Measurements from ENCODE around the gene SURF4.

Gene SURF4

DNA sequence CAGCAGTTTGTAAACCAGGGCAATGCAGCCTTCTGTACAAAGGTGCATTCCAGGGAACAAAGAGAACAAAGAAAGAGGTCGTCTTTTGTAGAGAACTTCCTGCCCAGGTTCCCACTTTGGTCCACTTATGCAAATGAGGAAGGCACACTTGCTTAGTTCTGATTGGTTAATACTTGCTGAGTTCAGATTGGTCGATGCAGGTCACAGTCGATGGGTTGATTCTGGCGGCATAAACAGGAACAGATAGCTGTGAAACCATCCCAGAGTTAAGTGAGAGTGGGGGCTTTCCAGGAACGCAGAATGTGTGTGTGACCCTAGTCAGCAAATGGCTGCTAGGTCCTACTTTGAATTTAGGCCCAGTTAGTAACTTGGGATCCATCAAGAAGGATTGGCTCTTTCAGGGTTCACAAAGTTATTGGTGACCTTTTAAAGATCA, 44.5 kb upstream of the SURF4 start:
- Histone ChIP-seq H3K27me3 (replicated peaks; ENCODE audit: control insufficient read depth, insufficient read depth, low read length) (no peaks in the 10 kb centered on the region), H3K4me3 (replicated peaks; ENCODE audit: low read depth, low read length) (no peak overlapping the region), H3K36me3 (ENCODE audit: control insufficient read depth, insufficient read depth, low read length) (peaks cover 2% of the 10 kb centered on the region; the same call in 1 of the 2 replicates)
- peak; percentile 68 for DNase-seq (ENCODE audit: extremely low read depth, insufficient read length)
- TF ChIP-seq, protein P1, sequence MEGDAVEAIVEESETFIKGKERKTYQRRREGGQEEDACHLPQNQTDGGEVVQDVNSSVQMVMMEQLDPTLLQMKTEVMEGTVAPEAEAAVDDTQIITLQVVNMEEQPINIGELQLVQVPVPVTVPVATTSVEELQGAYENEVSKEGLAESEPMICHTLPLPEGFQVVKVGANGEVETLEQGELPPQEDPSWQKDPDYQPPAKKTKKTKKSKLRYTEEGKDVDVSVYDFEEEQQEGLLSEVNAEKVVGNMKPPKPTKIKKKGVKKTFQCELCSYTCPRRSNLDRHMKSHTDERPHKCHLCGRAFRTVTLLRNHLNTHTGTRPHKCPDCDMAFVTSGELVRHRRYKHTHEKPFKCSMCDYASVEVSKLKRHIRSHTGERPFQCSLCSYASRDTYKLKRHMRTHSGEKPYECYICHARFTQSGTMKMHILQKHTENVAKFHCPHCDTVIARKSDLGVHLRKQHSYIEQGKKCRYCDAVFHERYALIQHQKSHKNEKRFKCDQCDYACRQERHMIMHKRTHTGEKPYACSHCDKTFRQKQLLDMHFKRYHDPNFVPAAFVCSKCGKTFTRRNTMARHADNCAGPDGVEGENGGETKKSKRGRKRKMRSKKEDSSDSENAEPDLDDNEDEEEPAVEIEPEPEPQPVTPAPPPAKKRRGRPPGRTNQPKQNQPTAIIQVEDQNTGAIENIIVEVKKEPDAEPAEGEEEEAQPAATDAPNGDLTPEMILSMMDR (IDR thresholded peaks at IDR 0.05; ENCODE audit: insufficient read depth, low read length, poor library complexity, severe bottlenecking) = no peak

DNA sequence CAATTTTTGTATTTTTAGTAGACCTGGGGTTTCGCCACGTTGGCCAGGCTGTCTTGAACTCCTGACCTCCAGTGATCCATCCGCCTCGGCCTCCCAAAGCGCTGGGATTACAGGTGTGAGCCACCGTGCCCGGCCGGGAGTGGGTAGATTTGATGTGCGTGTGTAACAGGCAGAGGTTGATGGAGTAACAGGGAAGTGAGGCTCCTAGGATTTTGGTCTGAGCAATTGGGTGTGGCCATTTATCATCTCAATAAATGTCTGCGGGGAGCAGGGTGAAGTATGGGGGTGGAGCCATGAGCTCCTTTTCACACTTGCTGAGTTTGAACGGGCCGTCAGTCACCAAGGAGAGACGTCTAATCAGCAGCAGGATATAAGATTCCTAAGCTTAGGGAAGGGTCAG, 43.1 kb upstream of the SURF4 start:
- Histone ChIP-seq H3K36me3 (ENCODE audit: control insufficient read depth, insufficient read depth, low read length) (peaks cover 13% of the 10 kb centered on the region), H3K4me3 (replicated peaks; ENCODE audit: low read depth, low read length) (peak overlapping the region; percentile 70), H3K27me3 (replicated peaks; ENCODE audit: control insufficient read depth, insufficient read depth, low read length) (no peaks in the 10 kb centered on the region)
- DNase-seq (ENCODE audit: extremely low read depth, insufficient read length) = no peak
- TF ChIP-seq, protein P1 (IDR thresholded peaks at IDR 0.05; ENCODE audit: insufficient read depth, low read length, poor library complexity, severe bottlenecking) = no peak

DNA sequence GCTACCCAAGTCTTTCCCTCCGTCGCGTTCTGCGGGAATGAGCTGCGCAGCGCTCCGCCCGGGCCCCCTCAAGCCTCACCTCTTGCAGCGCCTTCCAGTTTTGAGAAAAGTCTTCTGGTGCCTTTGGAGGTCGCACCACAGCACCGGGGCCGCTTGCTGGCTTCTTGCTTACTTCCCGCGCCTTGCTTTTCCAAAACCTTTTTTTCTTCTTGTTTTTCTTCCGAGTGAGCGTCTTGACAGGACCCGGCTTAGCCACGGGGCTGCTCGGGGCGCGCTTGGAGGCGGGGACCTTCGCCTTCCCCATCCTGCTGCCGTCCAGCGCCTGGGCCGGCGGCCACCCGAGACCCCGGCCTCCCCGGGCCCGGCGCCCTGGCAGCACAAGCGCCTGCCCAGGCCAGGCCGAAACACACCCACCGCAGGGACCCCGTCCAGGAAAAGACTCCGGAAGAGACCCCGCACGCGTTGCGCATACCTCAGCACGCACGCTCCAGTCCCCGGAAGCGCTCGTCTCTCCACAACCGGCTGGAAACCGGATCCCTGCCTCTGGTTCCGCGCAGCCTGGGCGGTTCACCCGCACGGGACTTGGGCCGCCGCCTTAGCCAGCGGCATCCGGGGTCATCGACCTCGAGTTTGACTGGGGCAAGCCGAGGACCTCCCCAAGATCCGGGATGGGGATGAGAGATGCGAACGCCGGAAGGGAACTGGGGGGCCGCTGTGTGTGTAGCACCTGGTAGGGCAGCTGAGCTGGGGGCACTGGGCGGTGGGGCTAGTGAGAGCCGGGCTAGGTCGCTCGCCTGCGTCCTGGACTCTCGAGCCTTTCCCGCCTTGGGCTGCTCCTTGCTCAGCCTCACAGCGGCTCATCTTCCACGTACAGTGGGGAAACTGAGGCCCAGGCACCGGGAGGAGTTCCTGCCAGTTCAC, 41.9 kb upstream of the SURF4 start, which contains the start of gene REXO4:
TSS of gene REXO4 (minus strand) at position 470 of the 921 bp plus-strand sequence. CDS start at position 304, 166 bp downstream.
- no peaks in the 10 kb centered on the region for H3K27me3 ChIP-seq (replicated peaks; ENCODE audit: control insufficient read depth, insufficient read depth, low read length)
- peaks cover 18% of the 10 kb centered on the region for H3K36me3 ChIP-seq (ENCODE audit: control insufficient read depth, insufficient read depth, low read length)
- TF ChIP-seq, protein P1 (IDR thresholded peaks at IDR 0.05; ENCODE audit: insufficient read depth, low read length, poor library complexity, severe bottlenecking) = no peak
- peak within 1 kb of the TSS; percentile 70 for H3K4me3 ChIP-seq (replicated peaks; ENCODE audit: low read depth, low read length)
- peak; percentile 96 for DNase-seq (ENCODE audit: extremely low read depth, insufficient read length)

DNA sequence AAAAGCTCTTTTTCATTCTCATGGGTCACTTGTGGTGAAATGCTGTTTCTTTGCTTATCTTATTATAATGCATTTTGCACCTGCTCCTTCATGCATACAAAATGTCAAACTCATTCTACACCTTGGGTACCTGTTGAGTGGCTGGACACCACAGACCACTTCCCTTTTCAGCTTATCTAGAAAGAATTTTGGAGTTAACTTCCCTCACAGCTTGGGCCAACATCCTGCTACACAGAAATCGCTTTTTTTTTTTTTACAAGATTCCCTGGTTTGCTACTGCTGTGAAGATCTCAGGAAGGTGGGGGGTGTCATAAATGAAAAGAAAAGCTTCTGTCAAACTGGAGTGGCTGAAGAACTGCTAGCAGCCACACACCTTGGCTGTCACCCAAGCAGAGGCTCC, 39.3 kb upstream of the SURF4 start:
- Histone ChIP-seq H3K27me3 (replicated peaks; ENCODE audit: control insufficient read depth, insufficient read depth, low read length) (no peaks in the 10 kb centered on the region), H3K4me3 (replicated peaks; ENCODE audit: low read depth, low read length) (no peak overlapping the region), H3K36me3 (ENCODE audit: control insufficient read depth, insufficient read depth, low read length) (peaks cover 31% of the 10 kb centered on the region)
- TF ChIP-seq, protein P1 (IDR thresholded peaks at IDR 0.05; ENCODE audit: insufficient read depth, low read length, poor library complexity, severe bottlenecking) = no peak
- DNase-seq (ENCODE audit: extremely low read depth, insufficient read length) = no peak

DNA sequence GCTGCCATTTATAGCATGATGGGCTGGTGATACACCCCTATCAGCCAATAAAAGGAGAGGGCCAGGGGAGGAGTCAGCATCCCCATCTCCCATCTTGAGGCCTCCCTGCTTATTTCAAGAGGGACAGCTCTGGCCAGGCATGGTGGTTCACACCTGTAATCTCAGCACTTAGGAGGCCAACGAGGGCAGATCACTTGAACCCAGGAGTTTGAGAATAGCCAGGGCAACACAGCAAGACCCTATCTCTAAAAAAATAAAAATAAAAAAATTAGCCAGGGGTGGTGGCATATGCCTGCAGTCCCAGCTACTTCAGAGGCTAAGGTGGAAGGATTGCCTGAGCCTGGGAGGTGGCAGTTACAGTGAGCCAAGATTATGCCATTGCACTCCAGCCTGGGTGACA, 32.2 kb upstream of the SURF4 start:
- TF ChIP-seq, protein P1 (IDR thresholded peaks at IDR 0.05; ENCODE audit: insufficient read depth, low read length, poor library complexity, severe bottlenecking) = no peak
- no peak for DNase-seq (ENCODE audit: extremely low read depth, insufficient read length)
- no peak overlapping the region for H3K4me3 ChIP-seq (replicated peaks; ENCODE audit: low read depth, low read length)
- no peaks in the 10 kb centered on the region for H3K27me3 ChIP-seq (replicated peaks; ENCODE audit: control insufficient read depth, insufficient read depth, low read length)
- H3K36me3 ChIP-seq (ENCODE audit: control insufficient read depth, insufficient read depth, low read length) = peaks cover 46% of the 10 kb centered on the region
